ENCODE results near the gene NOS1AP. TPM values are rescaled to one million over a fixed set of nuclear protein-coding genes. Genes with fewer than 3 reads are reported as not detected.

The NOS1AP gene
- total RNA-seq, 1 experiment from 2014 or later = 2.4 TPM

DNA sequence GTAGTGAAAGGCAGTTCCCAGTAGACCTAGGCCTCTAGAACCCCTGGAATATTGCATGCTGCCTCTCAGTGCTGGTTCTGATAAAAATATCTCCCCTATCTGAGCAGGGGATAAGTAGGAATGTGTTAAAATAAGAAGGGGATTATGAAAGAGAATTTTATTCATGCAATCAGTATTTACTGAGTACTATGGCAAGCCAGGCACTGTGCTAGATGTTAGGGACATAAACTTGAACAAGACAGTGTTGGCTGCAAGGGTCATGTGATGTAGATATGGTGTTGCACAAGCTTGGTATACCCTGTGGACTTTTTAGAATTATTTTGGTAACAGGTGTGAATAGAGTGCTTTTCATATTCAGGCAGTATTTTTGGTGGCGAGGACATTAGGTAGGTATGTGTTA is 23.6 kb downstream of the NOS1AP start:
- no peak for DNase-seq (ENCODE audit: unreplicated experiment)
- no peaks in the 10 kb centered on the region for H3K36me3 Mint-ChIP-seq (ENCODE audit: insufficient read depth, unreplicated experiment)
- intact Hi-C loops (cut with micrococcal nuclease) = no loop called here
- no TSS peak for BruUV-seq (replicated peaks)
- peaks cover 5% of the 10 kb centered on the region for H3K4me1 Mint-ChIP-seq (ENCODE audit: insufficient read depth, unreplicated experiment)
- H3K9me3 Mint-ChIP-seq (ENCODE audit: unreplicated experiment) = no peaks in the 10 kb centered on the region
- H3K27ac Mint-ChIP-seq (ENCODE audit: low read depth, unreplicated experiment) = no peak overlapping the region
- no peak overlapping the region for H3K4me3 Mint-ChIP-seq (ENCODE audit: unreplicated experiment)
- H3K27me3 Mint-ChIP-seq (ENCODE audit: insufficient read depth, unreplicated experiment) = no peaks in the 10 kb centered on the region
- TF ChIP-seq CTCF (IDR thresholded peaks at IDR 0.05; ENCODE audit: unreplicated experiment) = no peak
- POLR2A ChIA-PET = no interaction called here
- CTCF ChIA-PET = interaction anchor here (0.9 kb wide), 1 partner anchor 197 kb away, joined by 3 read pairs; no protein-coding TSS in a partner anchor

GRCh38 chr1:162094271-162094670 is 24.8 kb downstream of the NOS1AP start:
- Mint-ChIP-seq H3K9me3 (ENCODE audit: unreplicated experiment) (no peaks in the 10 kb centered on the region), H3K27ac (ENCODE audit: low read depth, unreplicated experiment) (no peak overlapping the region), H3K4me3 (ENCODE audit: unreplicated experiment) (no peak overlapping the region), H3K27me3 (ENCODE audit: insufficient read depth, unreplicated experiment) (no peaks in the 10 kb centered on the region), H3K4me1 (ENCODE audit: insufficient read depth, unreplicated experiment) (peaks cover 5% of the 10 kb centered on the region), H3K36me3 (ENCODE audit: insufficient read depth, unreplicated experiment) (no peaks in the 10 kb centered on the region)
- no TSS peak for BruUV-seq (replicated peaks)
- no peak for TF ChIP-seq CTCF (IDR thresholded peaks at IDR 0.05; ENCODE audit: unreplicated experiment)
- POLR2A ChIA-PET = no interaction called here
- intact Hi-C loops (cut with micrococcal nuclease) = no loop called here
- CTCF ChIA-PET = interaction anchor here (1.2 to 2.2 kb wide), 3 partner anchors 38 to 183 kb away, joined by 3 to 11 read pairs (median 4); no protein-coding TSS in a partner anchor
- DNase-seq (ENCODE audit: unreplicated experiment) = no peak

DNA sequence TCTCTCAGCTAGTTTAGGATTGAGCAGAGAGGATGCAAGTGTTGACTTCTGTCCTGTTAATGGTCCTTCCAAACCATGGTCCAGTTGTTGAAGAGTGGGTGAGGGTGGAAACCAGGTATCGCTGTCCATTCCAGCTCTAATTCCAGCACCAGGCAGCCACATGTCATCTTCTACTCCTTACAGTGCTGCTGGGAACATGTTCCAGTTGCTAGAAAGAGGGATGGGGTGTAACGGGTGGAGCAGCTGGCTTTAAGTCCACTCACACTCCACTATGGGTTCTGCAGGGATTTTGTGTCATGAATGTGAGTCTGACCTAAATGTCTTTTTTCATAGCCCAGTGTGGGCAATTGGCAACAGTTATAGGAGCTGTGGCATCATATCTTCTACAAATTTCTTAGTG is 25.2 kb downstream of the NOS1AP start:
- Mint-ChIP-seq H3K9me3 (ENCODE audit: unreplicated experiment) (no peaks in the 10 kb centered on the region), H3K27ac (ENCODE audit: low read depth, unreplicated experiment) (no peak overlapping the region), H3K4me1 (ENCODE audit: insufficient read depth, unreplicated experiment) (peaks cover 5% of the 10 kb centered on the region), H3K36me3 (ENCODE audit: insufficient read depth, unreplicated experiment) (no peaks in the 10 kb centered on the region), H3K27me3 (ENCODE audit: insufficient read depth, unreplicated experiment) (no peaks in the 10 kb centered on the region), H3K4me3 (ENCODE audit: unreplicated experiment) (no peak overlapping the region)
- BruUV-seq (replicated peaks) = no TSS peak
- ChIA-PET CTCF (interaction anchor here (0.6 to 2.2 kb wide), 4 partner anchors 38 to 183 kb away, joined by 3 to 11 read pairs (median 4); no protein-coding TSS in a partner anchor), POLR2A (no interaction called here)
- DNase-seq (ENCODE audit: unreplicated experiment) = no peak
- no peak for TF ChIP-seq CTCF (IDR thresholded peaks at IDR 0.05; ENCODE audit: unreplicated experiment)
- intact Hi-C loops (cut with micrococcal nuclease) = no loop called here

DNA sequence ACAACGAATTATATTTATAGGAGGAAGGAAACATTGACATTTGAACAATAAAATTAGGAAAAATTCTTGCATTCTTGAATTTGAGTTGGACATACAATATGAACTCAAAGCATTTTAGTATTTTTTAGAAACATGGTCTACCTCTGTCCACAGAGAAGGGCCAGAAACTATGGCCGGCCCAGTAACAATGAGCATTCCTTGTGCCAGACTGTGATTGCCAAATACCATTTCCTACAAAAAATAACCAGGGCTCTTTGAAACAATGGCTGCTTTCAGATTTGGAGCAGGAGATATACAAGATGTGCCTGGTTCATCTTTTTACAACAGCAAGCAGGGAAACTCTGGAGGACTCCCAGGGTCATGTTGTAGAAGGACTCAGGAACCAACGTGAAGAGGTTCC is 38.4 kb downstream of the NOS1AP start:
- no peak for TF ChIP-seq CTCF (IDR thresholded peaks at IDR 0.05; ENCODE audit: unreplicated experiment)
- H3K27ac Mint-ChIP-seq (ENCODE audit: low read depth, unreplicated experiment) = no peak overlapping the region
- no peaks in the 10 kb centered on the region for H3K36me3 Mint-ChIP-seq (ENCODE audit: insufficient read depth, unreplicated experiment)
- H3K4me3 Mint-ChIP-seq (ENCODE audit: unreplicated experiment) = no peak overlapping the region
- peaks cover 11% of the 10 kb centered on the region for H3K9me3 Mint-ChIP-seq (ENCODE audit: unreplicated experiment)
- intact Hi-C loops (cut with micrococcal nuclease) = no loop called here
- ChIA-PET POLR2A (no interaction called here), CTCF (no interaction called here)
- DNase-seq (ENCODE audit: unreplicated experiment) = no peak
- H3K27me3 Mint-ChIP-seq (ENCODE audit: insufficient read depth, unreplicated experiment) = no peaks in the 10 kb centered on the region
- BruUV-seq (replicated peaks) = no TSS peak
- H3K4me1 Mint-ChIP-seq (ENCODE audit: insufficient read depth, unreplicated experiment) = no peaks in the 10 kb centered on the region
